MG63 (cell line): Measurements from ENCODE around the gene KCNIP4. TPM values are rescaled to one million over a fixed set of nuclear protein-coding genes. Genes with fewer than 3 reads are reported as not detected.

Source experiments
- DNase-seq: peaks from one replicate; pipeline ENCODE4 v3.0.0-alpha.2; 2020
- H3K27me3 ChIP-seq: fragments of 250-450 bp; sonication (Bioruptor Pico); 2 replicates; pipeline ENCODE4 v1.5.1; 2020; ENCODE audit warnings: mild to moderate bottlenecking, moderate library complexity
- H3K36me3 ChIP-seq: fragments of 250-450 bp; sonication (Bioruptor Pico); 2 replicates; pipeline ENCODE4 v1.5.1; 2020; ENCODE audit warnings: mild to moderate bottlenecking, moderate library complexity
- H3K4me3 ChIP-seq: fragments of 250-450 bp; sonication (Bioruptor Pico); 2 replicates; pipeline ENCODE4 v1.5.1; 2020; ENCODE audit warnings: mild to moderate bottlenecking, moderate library complexity
- H3K9me3 ChIP-seq: fragments of 250-450 bp; sonication (Bioruptor Pico); 2 replicates; pipeline ENCODE4 v1.5.1; 2020; ENCODE audit warnings: mild to moderate bottlenecking, moderate library complexity
- total RNA-seq: library from RNA; depleted of rRNA; stranded (reverse); fragments of >200 nt; shearing (Covaris generic); gene quantifications from 2 replicates; pipeline ENCODE4 v1.2.3, GENCODE V29; 2014; ENCODE audit warnings: low replicate concordance

The KCNIP4 gene
- total RNA-seq, 1 experiment from 2014 or later = not detected

- DNase-seq = peak; percentile 70
- H3K9me3 ChIP-seq = no peaks in the 10 kb centered on the region
- no peaks in the 10 kb centered on the region for H3K36me3 ChIP-seq
- no peaks in the 10 kb centered on the region for H3K27me3 ChIP-seq
- H3K4me3 ChIP-seq = no peak overlapping the region
Measured at GRCh38 chr4:21879187-21879586, 69.4 kb downstream of the KCNIP4 start.

DNA sequence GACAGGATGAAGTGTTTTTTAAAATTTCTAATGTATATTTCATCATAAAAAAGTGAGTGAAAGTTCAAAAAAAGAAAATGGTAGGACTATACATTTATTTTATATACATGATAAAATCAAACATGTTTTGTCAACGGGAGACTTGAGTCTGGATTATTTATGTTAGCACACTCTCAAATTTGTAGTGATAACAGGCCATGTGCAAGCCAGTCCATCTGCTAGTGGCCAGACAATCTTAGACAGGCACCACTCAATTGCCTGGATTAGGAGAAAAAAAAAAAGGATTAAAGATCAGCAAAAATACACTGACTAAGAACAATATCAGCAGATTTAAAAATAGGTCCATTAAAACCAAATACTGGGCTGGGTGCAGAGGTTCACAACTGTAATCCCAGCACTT, 71.9 kb downstream of the KCNIP4 start:
- no peaks in the 10 kb centered on the region for H3K27me3 ChIP-seq
- H3K4me3 ChIP-seq = no peak overlapping the region
- no peaks in the 10 kb centered on the region for H3K9me3 ChIP-seq
- no peak for DNase-seq
- H3K36me3 ChIP-seq = no peaks in the 10 kb centered on the region

GRCh38 chr4:21873145-21873544, 75.4 kb downstream of the KCNIP4 start:
- Histone ChIP-seq H3K9me3 (no peaks in the 10 kb centered on the region), H3K27me3 (no peaks in the 10 kb centered on the region), H3K36me3 (no peaks in the 10 kb centered on the region), H3K4me3 (no peak overlapping the region)
- no peak for DNase-seq

DNA sequence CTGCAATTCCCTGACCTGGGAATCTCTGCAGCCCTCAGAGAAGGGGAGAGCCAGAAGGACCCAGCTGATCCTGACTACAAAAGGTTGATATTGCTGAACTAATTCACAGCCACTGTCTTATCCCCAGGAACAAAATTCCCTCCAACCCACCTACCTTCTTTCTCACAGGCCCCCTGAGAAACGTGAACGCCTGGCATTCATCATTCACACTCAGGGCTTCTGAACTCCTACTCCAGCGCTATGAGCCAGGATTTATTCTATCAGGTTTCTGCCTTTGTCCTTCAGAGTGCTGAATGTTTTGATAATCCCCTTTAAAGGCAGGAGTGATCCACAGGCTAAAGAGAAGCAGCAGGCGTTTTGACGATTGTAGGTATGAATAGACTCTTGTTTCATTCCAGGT, 76.5 kb downstream of the KCNIP4 start:
- Histone ChIP-seq H3K27me3 (no peaks in the 10 kb centered on the region), H3K36me3 (no peaks in the 10 kb centered on the region)

DNA sequence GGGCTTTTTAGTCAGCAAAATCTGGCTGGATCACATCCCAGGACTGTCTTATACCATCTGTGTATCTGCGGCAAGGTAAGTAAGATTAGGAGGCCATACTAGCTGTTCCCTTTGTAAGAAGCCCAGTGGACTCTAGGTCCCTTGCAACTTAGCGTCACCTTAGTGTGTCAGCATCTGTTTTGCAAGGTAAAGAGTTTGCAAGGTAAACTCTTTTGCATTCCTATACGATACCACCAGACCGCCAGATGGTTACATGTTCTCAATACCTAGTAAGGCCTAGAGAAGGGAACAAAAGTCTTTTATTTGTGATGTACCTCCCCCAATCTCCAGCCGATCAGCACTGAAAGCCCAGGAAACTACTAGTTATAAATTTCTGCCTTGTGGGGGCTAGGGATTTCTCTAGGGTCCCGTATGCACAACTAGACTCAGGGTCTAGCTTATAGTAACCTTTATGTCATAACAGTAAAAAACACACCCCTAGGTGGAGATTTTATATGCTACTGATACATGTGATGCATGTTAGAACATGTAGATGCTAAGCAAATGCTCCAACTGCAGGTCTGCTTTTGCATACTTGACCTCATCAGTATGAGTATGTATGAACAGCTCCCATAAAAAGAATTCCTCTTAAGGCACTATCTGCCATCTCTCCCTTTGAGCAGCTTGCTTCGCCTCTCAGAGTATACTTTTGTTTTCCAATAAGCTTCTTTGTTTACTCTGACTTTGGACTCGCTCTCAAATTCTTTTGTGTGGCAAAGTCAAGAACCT, 78.4 kb downstream of the KCNIP4 start:
- no peaks in the 10 kb centered on the region for H3K27me3 ChIP-seq
- H3K36me3 ChIP-seq = no peaks in the 10 kb centered on the region
- no peak overlapping the region for H3K4me3 ChIP-seq
- no peaks in the 10 kb centered on the region for H3K9me3 ChIP-seq
- no peak for DNase-seq

More for the DNA sequence above, 76.5 kb downstream of the KCNIP4 start:
- Histone ChIP-seq H3K9me3 (no peaks in the 10 kb centered on the region), H3K4me3 (no peak overlapping the region)
- DNase-seq = no peak

DNA sequence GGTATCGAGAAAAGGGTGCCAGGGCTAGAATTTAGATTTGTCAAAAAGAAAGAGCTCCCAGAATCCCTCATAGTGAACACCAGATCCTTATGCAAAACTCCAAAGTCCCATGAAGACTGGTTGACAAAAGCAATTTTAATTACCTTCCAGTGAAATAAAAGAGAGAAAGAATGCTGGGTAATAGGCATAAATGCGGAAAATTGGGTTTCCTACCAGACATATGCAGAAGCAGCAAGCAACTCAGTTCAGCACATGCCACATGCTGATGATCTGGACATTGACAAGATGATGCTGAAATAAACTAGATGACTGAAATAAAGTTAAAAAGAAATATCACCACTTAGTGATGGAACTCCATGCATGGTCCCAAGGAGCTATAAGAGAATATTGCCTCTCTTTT, 83.9 kb downstream of the KCNIP4 start:
- Histone ChIP-seq H3K36me3 (no peaks in the 10 kb centered on the region), H3K9me3 (no peaks in the 10 kb centered on the region), H3K27me3 (no peaks in the 10 kb centered on the region), H3K4me3 (no peak overlapping the region)
- no peak for DNase-seq

GRCh38 chr4:21862917-21863316, 85.7 kb downstream of the KCNIP4 start:
- H3K9me3 ChIP-seq = no peaks in the 10 kb centered on the region
- H3K4me3 ChIP-seq = no peak overlapping the region
- DNase-seq = no peak
- H3K36me3 ChIP-seq = no peaks in the 10 kb centered on the region
- H3K27me3 ChIP-seq = no peaks in the 10 kb centered on the region

DNA sequence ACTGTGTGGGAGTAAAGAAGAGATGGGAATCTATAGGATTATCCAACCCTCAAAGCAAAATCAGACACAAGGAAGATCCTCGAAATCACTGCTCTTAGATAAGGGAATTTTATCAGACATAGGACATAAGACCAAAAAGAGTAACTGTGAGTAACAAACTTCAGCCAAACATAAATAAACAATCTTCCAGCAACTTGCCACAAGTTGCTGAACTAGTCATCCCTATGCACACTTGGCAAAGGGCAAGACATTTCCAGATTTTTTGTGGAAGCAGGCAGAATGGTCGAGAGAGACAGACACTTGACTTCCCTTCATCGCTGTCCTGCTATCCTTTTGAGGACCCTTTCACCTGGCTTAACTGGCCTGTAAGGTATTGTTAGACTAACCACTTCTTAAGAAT, 89.6 kb downstream of the KCNIP4 start:
- H3K4me3 ChIP-seq = no peak overlapping the region
- H3K9me3 ChIP-seq = no peaks in the 10 kb centered on the region
- no peaks in the 10 kb centered on the region for H3K27me3 ChIP-seq
- no peaks in the 10 kb centered on the region for H3K36me3 ChIP-seq
- DNase-seq = peak; percentile 19

- Histone ChIP-seq H3K27me3 (no peaks in the 10 kb centered on the region), H3K4me3 (no peak overlapping the region), H3K9me3 (no peaks in the 10 kb centered on the region), H3K36me3 (no peaks in the 10 kb centered on the region)
- peak; percentile 7 for DNase-seq
Measured at GRCh38 chr4:21856754-21857153, 91.8 kb downstream of the KCNIP4 start.

DNA sequence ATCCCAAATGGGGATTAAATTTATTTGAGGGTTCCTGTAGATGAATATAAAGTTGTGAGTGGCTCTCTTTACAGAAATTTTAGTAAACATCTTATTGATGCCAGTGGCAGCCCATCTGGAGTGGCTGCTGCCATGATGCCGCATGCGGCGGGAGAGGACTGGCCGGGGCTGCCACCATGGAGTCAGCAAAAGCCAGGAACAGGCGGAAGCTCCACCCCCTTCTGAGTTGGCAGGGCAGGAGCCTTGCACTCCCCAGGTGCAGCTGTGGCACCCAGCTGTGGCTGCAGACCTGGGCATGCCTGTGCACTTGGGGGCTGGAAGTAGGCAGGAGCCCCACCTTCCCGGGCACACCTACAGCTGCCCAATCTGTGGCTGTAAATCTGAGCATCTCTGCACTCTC, 92.3 kb downstream of the KCNIP4 start:
- Histone ChIP-seq H3K27me3 (no peaks in the 10 kb centered on the region), H3K36me3 (no peaks in the 10 kb centered on the region), H3K4me3 (no peak overlapping the region), H3K9me3 (no peaks in the 10 kb centered on the region)
- DNase-seq = no peak

DNA sequence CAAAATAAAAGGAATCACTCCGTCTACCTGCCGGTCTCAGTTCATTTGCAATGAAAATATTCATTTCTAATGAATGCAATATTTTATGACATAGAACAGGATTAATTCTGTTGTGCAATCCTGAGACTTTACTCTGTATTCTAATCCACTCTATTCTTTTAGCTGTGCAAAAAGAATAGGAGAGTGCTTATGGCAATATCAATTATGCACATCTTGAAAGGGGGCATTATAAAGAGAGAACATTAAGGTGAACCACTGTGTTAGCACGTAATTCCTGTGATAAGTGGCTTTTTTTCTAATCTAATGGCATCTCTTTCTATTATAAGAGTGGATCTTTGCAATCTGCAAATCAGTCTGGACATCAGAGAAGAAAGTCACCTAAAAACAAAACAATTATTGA, 99.5 kb downstream of the KCNIP4 start:
- no peak overlapping the region for H3K4me3 ChIP-seq
- no peaks in the 10 kb centered on the region for H3K27me3 ChIP-seq
- no peak for DNase-seq
- no peaks in the 10 kb centered on the region for H3K9me3 ChIP-seq
- no peaks in the 10 kb centered on the region for H3K36me3 ChIP-seq

- H3K27me3 ChIP-seq = no peaks in the 10 kb centered on the region
- DNase-seq = no peak
- no peaks in the 10 kb centered on the region for H3K9me3 ChIP-seq
- no peak overlapping the region for H3K4me3 ChIP-seq
- H3K36me3 ChIP-seq = no peaks in the 10 kb centered on the region
Measured at GRCh38 chr4:21848021-21848420, 100.6 kb downstream of the KCNIP4 start.

- no peaks in the 10 kb centered on the region for H3K27me3 ChIP-seq
- H3K9me3 ChIP-seq = no peaks in the 10 kb centered on the region
- no peaks in the 10 kb centered on the region for H3K36me3 ChIP-seq
- no peak for DNase-seq
- no peak overlapping the region for H3K4me3 ChIP-seq
Measured at GRCh38 chr4:21845663-21846062, 102.9 kb downstream of the KCNIP4 start.

- H3K4me3 ChIP-seq = no peak overlapping the region
- H3K27me3 ChIP-seq = no peaks in the 10 kb centered on the region
- H3K9me3 ChIP-seq = no peaks in the 10 kb centered on the region
- H3K36me3 ChIP-seq = no peaks in the 10 kb centered on the region
- DNase-seq = no peak
Measured at GRCh38 chr4:21835712-21836111, 112.9 kb downstream of the KCNIP4 start.

- no peaks in the 10 kb centered on the region for H3K27me3 ChIP-seq
- H3K9me3 ChIP-seq = no peaks in the 10 kb centered on the region
- peak; percentile 1 for DNase-seq
- H3K36me3 ChIP-seq = no peaks in the 10 kb centered on the region
- no peak overlapping the region for H3K4me3 ChIP-seq
Measured at GRCh38 chr4:21830272-21830671, 118.3 kb downstream of the KCNIP4 start.

GRCh38 chr4:21827575-21827974, 121.0 kb downstream of the KCNIP4 start:
- H3K27me3 ChIP-seq = no peaks in the 10 kb centered on the region
- no peak overlapping the region for H3K4me3 ChIP-seq
- no peaks in the 10 kb centered on the region for H3K9me3 ChIP-seq
- no peak for DNase-seq
- no peaks in the 10 kb centered on the region for H3K36me3 ChIP-seq

DNA sequence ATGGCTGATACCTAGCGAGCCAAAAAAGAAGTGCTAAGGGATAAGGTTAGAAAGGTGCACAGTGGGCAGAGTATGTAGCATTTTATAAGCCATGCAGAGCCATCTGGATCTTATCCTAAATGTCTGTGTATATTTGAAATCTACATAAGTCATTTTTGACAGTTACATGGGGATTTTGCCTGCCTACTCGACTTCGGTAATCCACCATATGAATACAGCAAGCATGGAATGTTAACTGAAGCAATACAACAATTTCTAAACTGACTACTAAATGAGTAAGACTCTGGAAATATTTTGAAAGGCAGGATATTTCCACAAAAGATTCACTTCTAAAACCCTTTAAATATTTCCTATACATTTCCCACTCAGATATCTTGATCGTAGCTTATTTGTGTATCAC, 122.5 kb downstream of the KCNIP4 start:
- Histone ChIP-seq H3K4me3 (no peak overlapping the region), H3K27me3 (no peaks in the 10 kb centered on the region), H3K36me3 (no peaks in the 10 kb centered on the region), H3K9me3 (no peaks in the 10 kb centered on the region)
- DNase-seq = no peak

- DNase-seq = no peak
- Histone ChIP-seq H3K27me3 (no peaks in the 10 kb centered on the region), H3K9me3 (no peaks in the 10 kb centered on the region), H3K36me3 (no peaks in the 10 kb centered on the region), H3K4me3 (no peak overlapping the region)
Measured at GRCh38 chr4:21819086-21819485, 129.5 kb downstream of the KCNIP4 start.
